SK-N-SH (cell line): ENCODE results near the gene MAPK12. TPM values are rescaled to one million over a fixed set of nuclear protein-coding genes. Genes with fewer than 3 reads are reported as not detected.

Experiments used
- CTCF ChIA-PET: fragments of 300-600, 350-600 bp; formaldehyde crosslinking; extraction: SDS; loops from one replicate; lab custom pipeline; 2021; lab: Yijun Ruan, JAX
- POLR2A ChIA-PET: fragments of 350-600 bp; sonication (Branson Sonifier 250); formaldehyde crosslinking; extraction: SDS; loops from one replicate; lab custom pipeline; 2020; ENCODE audit warnings: antibody characterized with exemption, inconsistent platforms; lab: Yijun Ruan, JAX
- DNase-seq: peaks from one replicate; pipeline ENCODE4 v3.0.0; 2012
- H2AFZ ChIP-seq: fragments of 200-600 bp; sonication (generic); 2 replicates; pipeline ENCODE4 v1.8.1; 2016; ENCODE audit warnings: antibody characterized with exemption, mild to moderate bottlenecking, low read depth
- H3F3A ChIP-seq: fragments of 200-600 bp; sonication (generic); replicated peaks from 2 replicates; pipeline ENCODE3; 2016; ENCODE audit warnings: antibody characterized with exemption, mild to moderate bottlenecking; ENCODE audit not compliant: insufficient read depth
- H3K27ac ChIP-seq, 2 experiments: fragments of 200-500 bp in 1 of 2; fragments of 200-600 bp in 1 of 2; sonication (Bioruptor generic) in 1 of 2; sonication (generic), shearing (Covaris generic) in 1 of 2; 2 replicates each; pipeline versions ENCODE4 v1.5.1 to v1.6.1; 2014 to 2016; ENCODE audit warnings: low read depth in 2 of 2, inconsistent platforms in 1 of 2, low read length in 1 of 2, mild to moderate bottlenecking in 1 of 2, mixed read lengths in 1 of 2
- H3K27me3 ChIP-seq: fragments of 200-600 bp; sonication (generic), shearing (Covaris generic); 2 replicates; pipeline ENCODE4 v1.6.1; 2016; ENCODE audit warnings: mixed run types; ENCODE audit not compliant: insufficient read depth
- H3K36me3 ChIP-seq, 2 experiments: fragments of 200-500 bp in 1 of 2; fragments of 200-600 bp in 1 of 2; sonication (Bioruptor generic) in 1 of 2; sonication (generic) in 1 of 2; replicated peaks in 1 of 2; 2 replicates each; pipeline versions ENCODE3 to v1.5.1; 2014 to 2016; ENCODE audit warnings: low read length in 1 of 2, mild to moderate bottlenecking in 1 of 2; ENCODE audit not compliant: insufficient read depth in 2 of 2, control insufficient read depth in 1 of 2
- H3K4me1 ChIP-seq, 2 experiments: fragments of 200-500 bp in 1 of 2; fragments of 200-600 bp in 1 of 2; sonication (Bioruptor generic) in 1 of 2; sonication (generic), shearing (Covaris generic) in 1 of 2; 2 replicates each; pipeline versions ENCODE4 v1.5.1 to v1.6.1; 2014 to 2016; ENCODE audit warnings: low read depth in 1 of 2, low read length in 1 of 2, mixed run types in 1 of 2; ENCODE audit not compliant: insufficient read depth in 2 of 2, control insufficient read depth in 1 of 2
- H3K4me2 ChIP-seq: fragments of 200-600 bp; sonication (generic), shearing (Covaris generic); 2 replicates; pipeline ENCODE4 v1.6.1; 2017; ENCODE audit warnings: mixed run types
- H3K4me3 ChIP-seq, 2 experiments: fragments of 200-500 bp in 1 of 2; fragments of 200-600 bp in 1 of 2; sonication (Bioruptor generic) in 1 of 2; sonication (generic), shearing (Covaris generic) in 1 of 2; 2 replicates each; pipeline versions ENCODE4 v1.5.1 to v1.8.1; 2014 to 2016; ENCODE audit warnings: low read depth in 2 of 2, inconsistent platforms in 1 of 2, low read length in 1 of 2, mild to moderate bottlenecking in 1 of 2, mixed read lengths in 1 of 2, moderate library complexity in 1 of 2
- H3K79me2 ChIP-seq: fragments of 200-600 bp; sonication (generic); 2 replicates; pipeline ENCODE4 v1.8.1; 2017; ENCODE audit warnings: mild to moderate bottlenecking; ENCODE audit not compliant: insufficient read depth
- H3K9ac ChIP-seq: fragments of 200-600 bp; sonication (generic); 2 replicates; pipeline ENCODE4 v1.6.1; 2017; ENCODE audit warnings: mixed run types
- H3K9me2 ChIP-seq: fragments of 200-600 bp; sonication (generic); 2 replicates; pipeline ENCODE4 v1.6.1; 2017; ENCODE audit warnings: mixed run types
- H3K9me3 ChIP-seq: fragments of 200-600 bp; sonication (generic); 2 replicates; pipeline ENCODE4 v1.6.1; 2017; ENCODE audit warnings: mixed run types, mild to moderate bottlenecking, moderate library complexity
- H4K20me1 ChIP-seq: fragments of 200-600 bp; sonication (generic); 2 replicates; pipeline ENCODE4 v1.6.1; 2017; ENCODE audit warnings: mild to moderate bottlenecking, mixed run types; ENCODE audit not compliant: insufficient read depth
- CHD2 ChIP-seq: fragments of 150-350 bp; IDR thresholded peaks from 2 replicates; pipeline ENCODE4 v1.6.1; 2018; ENCODE audit warnings: low read length; ENCODE audit not compliant: partially characterized antibody
- ELF1 ChIP-seq: IDR thresholded peaks from 2 replicates; pipeline ENCODE4 v1.4.0; 2012
- EP300 ChIP-seq, 2 experiments: IDR thresholded peaks; 2 replicates each; pipeline versions ENCODE4 v1.4.0 to v1.6.1; 2012; ENCODE audit warnings: borderline replicate concordance in 1 of 2, low read depth in 1 of 2, low read length in 1 of 2
- EZH2phosphoT487 ChIP-seq: fragments of 200-600 bp; sonication (generic); IDR thresholded peaks from 2 replicates; pipeline ENCODE4 v1.6.1; 2017; ENCODE audit warnings: low read depth, mixed run types, mild to moderate bottlenecking, antibody characterized with exemption, moderate library complexity, borderline replicate concordance
- JUND ChIP-seq: IDR thresholded peaks from 2 replicates; pipeline ENCODE4 v1.4.0; 2012
- MXI1 ChIP-seq: IDR thresholded peaks from 2 replicates; pipeline ENCODE4 v1.6.1; 2012; ENCODE audit warnings: mild to moderate bottlenecking, low read depth, low read length, improper control_type of control experiment
- RAD21 ChIP-seq: IDR thresholded peaks from 2 replicates; pipeline ENCODE4 v1.6.1; 2012; ENCODE audit warnings: mild to moderate bottlenecking, low read length
- RCOR1 ChIP-seq: fragments of 150-350 bp; IDR thresholded peaks from 2 replicates; pipeline ENCODE4 v1.6.1; 2017; ENCODE audit warnings: antibody characterized with exemption, low read length
- RFX5 ChIP-seq: IDR thresholded peaks from 2 replicates; pipeline ENCODE4 v1.6.1; 2012; ENCODE audit warnings: mild to moderate bottlenecking, improper control_type of control experiment, low read length
- RXRA ChIP-seq: IDR thresholded peaks from 2 replicates; pipeline ENCODE4 v1.4.0; 2012; ENCODE audit warnings: low read depth, mild to moderate bottlenecking, borderline replicate concordance
- TAF1 ChIP-seq: IDR thresholded peaks from 2 replicates; pipeline ENCODE4 v1.6.1; 2012; ENCODE audit warnings: low read depth, mild to moderate bottlenecking, low read length, moderate library complexity, borderline replicate concordance
- TEAD4 ChIP-seq: IDR thresholded peaks from 2 replicates; pipeline ENCODE4 v1.4.0; 2012; ENCODE audit warnings: mild to moderate bottlenecking, borderline replicate concordance; ENCODE audit not compliant: insufficient read depth
- USF2 ChIP-seq: fragments of 150-350 bp; IDR thresholded peaks from 2 replicates; pipeline ENCODE4 v1.6.1; 2017; ENCODE audit warnings: antibody characterized with exemption, low read length, low read depth, borderline replicate concordance
- WGBS: methylation state at CpG from one replicate; pipeline ENCODE4 v1.1.6; 2017; ENCODE audit warnings: low lambda C conversion rate; 5-methylcytosine and 5-hydroxymethylcytosine counted together
- polyA plus RNA-seq, 3 experiments: library from polyadenylated mRNA; depleted of rRNA; stranded (reverse); fragments of >200 nt; gene quantifications; 2 replicates each; pipeline ENCODE4 v1.2.3, GENCODE V29; 2012
- TF ChIP-seq, protein P1 (sequence below): fragments of 150-350 bp; IDR thresholded peaks from 2 replicates; pipeline ENCODE4 v1.6.1; 2016; ENCODE audit warnings: mild to moderate bottlenecking, low read depth, low read length
- TF ChIP-seq, protein P2 (sequence below): IDR thresholded peaks from 2 replicates; pipeline ENCODE4 v1.4.0; 2012; ENCODE audit warnings: low read depth
- TF ChIP-seq, protein P3 (sequence below): fragments of 200-600 bp; sonication (generic); IDR thresholded peaks from 2 replicates; pipeline ENCODE4 v1.6.1; 2017; ENCODE audit warnings: antibody characterized with exemption, mild to moderate bottlenecking, moderate library complexity

Gene MAPK12
- polyA plus RNA-seq, 1 of the 3 experiments (the other 2 are of a cell fraction): 118 TPM

GRCh38 chr22:50225200-50225969, 36.1 kb downstream of the MAPK12 start (continued):
- TF ChIP-seq MXI1 (no peak), EZH2phosphoT487 (no peak)

DNA sequence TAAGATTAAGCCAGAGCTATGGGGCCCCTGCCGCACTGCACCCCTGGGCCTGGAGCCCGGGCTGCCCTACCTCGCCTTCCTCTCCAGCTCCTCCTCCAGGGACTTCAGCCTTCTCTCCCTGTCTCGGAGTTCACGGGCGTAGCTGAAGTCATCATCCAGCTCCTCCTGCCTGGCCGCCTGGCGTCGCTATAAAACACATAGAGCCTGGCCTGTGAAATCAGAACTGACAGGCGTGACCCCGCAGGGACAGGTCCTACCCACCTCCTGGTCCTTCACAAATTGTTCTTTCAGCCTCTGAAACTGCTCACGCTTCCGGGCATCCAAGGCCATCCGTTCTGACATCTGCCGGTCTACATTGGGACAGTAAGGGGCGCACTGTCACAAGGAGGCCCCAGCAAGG, 37.4 kb downstream of the MAPK12 start:
- H3K9me2 ChIP-seq: no peaks in the 10 kb centered on the region
- WGBS: 94% methylated on average over 16 of the region's 16 CpGs
- no peak for DNase-seq
- TF ChIP-seq ELF1: no peak
- no peak for TF ChIP-seq JUND
- TF ChIP-seq, protein P1, sequence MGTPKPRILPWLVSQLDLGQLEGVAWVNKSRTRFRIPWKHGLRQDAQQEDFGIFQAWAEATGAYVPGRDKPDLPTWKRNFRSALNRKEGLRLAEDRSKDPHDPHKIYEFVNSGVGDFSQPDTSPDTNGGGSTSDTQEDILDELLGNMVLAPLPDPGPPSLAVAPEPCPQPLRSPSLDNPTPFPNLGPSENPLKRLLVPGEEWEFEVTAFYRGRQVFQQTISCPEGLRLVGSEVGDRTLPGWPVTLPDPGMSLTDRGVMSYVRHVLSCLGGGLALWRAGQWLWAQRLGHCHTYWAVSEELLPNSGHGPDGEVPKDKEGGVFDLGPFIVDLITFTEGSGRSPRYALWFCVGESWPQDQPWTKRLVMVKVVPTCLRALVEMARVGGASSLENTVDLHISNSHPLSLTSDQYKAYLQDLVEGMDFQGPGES: no peak
- TF ChIP-seq, protein P2, sequence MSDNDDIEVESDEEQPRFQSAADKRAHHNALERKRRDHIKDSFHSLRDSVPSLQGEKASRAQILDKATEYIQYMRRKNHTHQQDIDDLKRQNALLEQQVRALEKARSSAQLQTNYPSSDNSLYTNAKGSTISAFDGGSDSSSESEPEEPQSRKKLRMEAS: no peak
- TF ChIP-seq EZH2phosphoT487: no peak
- TF ChIP-seq RAD21: no peak
- TF ChIP-seq, protein P3, sequence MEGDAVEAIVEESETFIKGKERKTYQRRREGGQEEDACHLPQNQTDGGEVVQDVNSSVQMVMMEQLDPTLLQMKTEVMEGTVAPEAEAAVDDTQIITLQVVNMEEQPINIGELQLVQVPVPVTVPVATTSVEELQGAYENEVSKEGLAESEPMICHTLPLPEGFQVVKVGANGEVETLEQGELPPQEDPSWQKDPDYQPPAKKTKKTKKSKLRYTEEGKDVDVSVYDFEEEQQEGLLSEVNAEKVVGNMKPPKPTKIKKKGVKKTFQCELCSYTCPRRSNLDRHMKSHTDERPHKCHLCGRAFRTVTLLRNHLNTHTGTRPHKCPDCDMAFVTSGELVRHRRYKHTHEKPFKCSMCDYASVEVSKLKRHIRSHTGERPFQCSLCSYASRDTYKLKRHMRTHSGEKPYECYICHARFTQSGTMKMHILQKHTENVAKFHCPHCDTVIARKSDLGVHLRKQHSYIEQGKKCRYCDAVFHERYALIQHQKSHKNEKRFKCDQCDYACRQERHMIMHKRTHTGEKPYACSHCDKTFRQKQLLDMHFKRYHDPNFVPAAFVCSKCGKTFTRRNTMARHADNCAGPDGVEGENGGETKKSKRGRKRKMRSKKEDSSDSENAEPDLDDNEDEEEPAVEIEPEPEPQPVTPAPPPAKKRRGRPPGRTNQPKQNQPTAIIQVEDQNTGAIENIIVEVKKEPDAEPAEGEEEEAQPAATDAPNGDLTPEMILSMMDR: no peak
- TF ChIP-seq MXI1: no peak
- TF ChIP-seq TEAD4: no peak
- no peak for TF ChIP-seq RCOR1
- no peak for TF ChIP-seq USF2
- TF ChIP-seq CHD2: no peak
- TF ChIP-seq EP300 (IDR thresholded peaks at IDR 0.05; ENCODE audit: borderline replicate concordance in 1 of 2, low read depth in 1 of 2, low read length in 1 of 2): no peak
- TF ChIP-seq TAF1: no peak
- TF ChIP-seq RXRA: no peak
- TF ChIP-seq RFX5: no peak
- H3K36me3 ChIP-seq: peaks cover 3 to 53% of the 10 kb centered on the region in 2 experiments
- CTCF ChIA-PET: interaction anchor here (0.6 to 2.2 kb wide), 3 partner anchors 13 to 180 kb away, joined by 3 to 7 read pairs (median 4); no protein-coding TSS in a partner anchor
- no peak overlapping the region for H3K4me3 ChIP-seq
- H3F3A ChIP-seq: no peaks in the 10 kb centered on the region
- H3K79me2 ChIP-seq: no peaks in the 10 kb centered on the region
- no peak overlapping the region for H3K27ac ChIP-seq
- POLR2A ChIA-PET: interaction anchor here (0.6 kb wide), 1 partner anchor 36 kb away, joined by 3 read pairs; no protein-coding TSS in a partner anchor
- H3K4me1 ChIP-seq: peaks cover 0 to 6% of the 10 kb centered on the region in 2 experiments; a peak in 1 of 4 replicates
- H3K27me3 ChIP-seq: no peaks in the 10 kb centered on the region
- H3K9ac ChIP-seq: no peak overlapping the region
- H4K20me1 ChIP-seq: 0 out of 2 replicates have a peak, but pooled peaks cover 4% of the 10 kb centered on the region
- no peaks in the 10 kb centered on the region for H3K9me3 ChIP-seq
- no peak overlapping the region for H2AFZ ChIP-seq
- no peak overlapping the region for H3K4me2 ChIP-seq
